ENCODE measurements around the gene SIPA1. TPM values are rescaled to one million over a fixed set of nuclear protein-coding genes. Genes with fewer than 3 reads are reported as not detected.

Gene SIPA1
- total and polyA plus RNA-seq, 2 of the 13 experiments (the other 11 are each of a cell fraction or from before 2014, with no cell fraction given) = 5.8 to 7.7 TPM

- no peak for TF ChIP-seq ATF6 (CRISPR knock-in tag; conservative IDR thresholded peaks at IDR 0.05)
- no peak for TF ChIP-seq ZNF496 (CRISPR knock-in tag; IDR thresholded peaks at IDR 0.05; ENCODE audit: insufficient replicate concordance)
- no peak for TF ChIP-seq NFAT5 (CRISPR knock-in tag; IDR thresholded peaks at IDR 0.05)
- no peak for TF ChIP-seq HHEX (CRISPR knock-in tag; IDR thresholded peaks at IDR 0.05)
- TF ChIP-seq ZNF282 (IDR thresholded peaks at IDR 0.05; ENCODE audit: partially characterized antibody) = no peak
- TF ChIP-seq MEIS2 (CRISPR knock-in tag; IDR thresholded peaks at IDR 0.05) = peak; percentile 77; the same call in 1 of the 2 replicates
- TF ChIP-seq ZNF616 (CRISPR knock-in tag; IDR thresholded peaks at IDR 0.05; ENCODE audit: low read depth) = no peak
- TF ChIP-seq ZBTB4 (CRISPR knock-in tag; IDR thresholded peaks at IDR 0.05; ENCODE audit: borderline replicate concordance) = no peak
- no peak for TF ChIP-seq ZHX2 (IDR thresholded peaks at IDR 0.05; ENCODE audit: low read depth)
- no peak for TF ChIP-seq ZHX2 (CRISPR knock-in tag; IDR thresholded peaks at IDR 0.05; ENCODE audit: borderline replicate concordance)
- TF ChIP-seq KMT2A (CRISPR knock-in tag; IDR thresholded peaks at IDR 0.05) = no peak; the same call in 1 of the 2 replicates
These were observed 14.8 kb downstream of the SIPA1 start (continued) for GRCh38 chr11:65652511-65653228.
